HG02571 (cell line): Measurements from ENCODE around the gene RITA1.

Source experiments
- ATAC-seq: cut with Tn5 transposase; IDR thresholded peaks from one replicate; pipeline ENCODE4 v1.9.1; 2021; ENCODE audit warnings: mild to moderate bottlenecking, moderate library complexity; ENCODE audit not compliant: unreplicated experiment

The RITA1 gene

DNA sequence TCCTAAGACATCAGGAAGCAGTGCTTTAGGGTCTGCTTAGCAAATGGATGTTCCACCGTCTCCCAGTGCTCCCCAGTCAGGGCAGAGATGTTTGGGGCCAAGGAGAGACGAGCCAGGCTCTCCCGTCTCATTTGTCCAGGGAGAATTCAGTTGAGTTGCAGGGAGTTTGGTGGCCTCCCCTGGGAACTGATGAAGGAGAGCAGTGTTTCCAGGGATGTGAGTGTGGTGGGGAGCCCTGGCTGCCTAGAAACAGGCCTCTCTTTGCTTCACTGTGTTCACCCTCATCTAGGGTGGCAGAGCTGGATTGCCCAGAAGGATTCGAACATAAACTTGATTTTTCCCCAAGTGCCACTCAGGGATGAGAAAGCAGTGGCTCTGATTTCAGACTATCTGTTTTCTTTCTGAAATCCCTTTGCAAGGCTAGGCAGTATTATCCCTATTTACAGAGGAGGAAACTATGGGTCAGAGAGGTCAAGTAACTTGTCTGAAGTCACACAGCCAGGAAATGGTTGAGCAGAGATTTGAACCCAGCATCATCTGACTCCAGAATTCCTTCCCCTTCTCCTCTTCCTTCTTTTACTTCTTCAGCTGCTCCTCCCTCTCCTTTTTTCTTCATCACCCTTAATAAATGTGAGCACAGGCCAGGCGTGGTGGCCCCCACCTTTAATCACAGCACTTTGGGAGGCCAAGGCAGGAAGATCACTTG lies 42.3 kb downstream of the RITA1 start:
- ATAC-seq: no peak

DNA sequence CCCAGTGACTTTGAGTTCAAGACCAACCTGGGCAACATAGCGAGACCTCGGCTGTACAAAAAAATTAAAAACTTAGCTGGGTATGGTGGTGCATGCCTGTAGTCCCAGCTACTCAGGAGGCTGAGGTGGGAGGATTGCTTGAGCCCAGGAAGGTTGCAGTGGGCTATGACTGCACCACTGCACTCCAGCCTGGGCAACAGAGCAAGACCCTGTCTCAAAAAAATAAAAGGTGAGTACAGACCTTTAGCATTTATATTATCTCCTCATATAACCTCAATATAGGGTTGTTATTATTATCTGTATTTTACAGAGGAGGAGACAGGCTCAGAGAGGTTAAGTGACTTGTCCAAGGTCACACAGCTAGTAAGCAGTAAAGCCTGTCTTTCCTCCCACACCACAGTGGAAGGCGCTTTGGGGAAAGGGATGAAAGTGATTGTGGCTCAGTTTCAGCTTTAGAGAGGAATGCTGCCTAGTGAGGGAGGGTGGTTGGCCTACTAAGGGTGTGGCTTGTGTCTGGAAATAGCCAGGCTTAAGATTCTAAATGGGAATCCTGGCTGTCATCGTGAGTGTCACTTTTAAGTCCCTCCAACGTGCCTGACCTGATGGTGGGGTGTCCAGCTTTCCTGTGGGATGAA lies 43.0 kb downstream of the RITA1 start:
- no peak for ATAC-seq

GRCh38 chr12:113230315-113231234 lies 45.1 kb downstream of the RITA1 start:
- peak; percentile 17 for ATAC-seq

GRCh38 chr12:113231235-113232088 lies 45.9 kb downstream of the RITA1 start:
- ATAC-seq: no peak

GRCh38 chr12:113232089-113232839 lies 46.7 kb downstream of the RITA1 start:
- no peak for ATAC-seq

- ATAC-seq: peak; percentile 43
These were observed 47.5 kb downstream of the RITA1 start for GRCh38 chr12:113232840-113233585.

DNA sequence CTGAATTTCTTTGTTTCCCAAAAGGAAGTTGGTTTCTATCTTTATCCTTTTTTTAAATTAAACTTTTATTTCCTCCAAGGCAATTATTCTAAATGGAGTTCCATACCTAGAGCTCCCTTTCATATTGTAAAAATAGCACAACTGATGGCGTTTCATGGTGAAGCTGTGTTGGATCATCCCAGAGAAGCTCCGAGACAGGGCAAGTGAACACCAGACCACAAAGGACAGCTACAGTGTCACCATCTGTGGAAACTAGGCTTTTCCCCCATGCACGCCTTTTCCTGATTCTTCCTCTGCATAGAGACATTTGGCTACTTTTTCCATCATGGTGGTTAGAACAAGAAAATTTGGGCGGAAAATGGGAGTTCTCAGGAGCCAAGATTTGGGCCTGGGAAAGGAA lies 48.4 kb downstream of the RITA1 start:
- ATAC-seq: no peak

GRCh38 chr12:113234483-113234882 lies 49.0 kb downstream of the RITA1 start:
- ATAC-seq: no peak

- no peak for ATAC-seq
These were observed 50.5 kb downstream of the RITA1 start for GRCh38 chr12:113235976-113236375.

- no peak for ATAC-seq
These were observed 51.2 kb downstream of the RITA1 start for GRCh38 chr12:113236539-113237399.

GRCh38 chr12:113237748-113238147 lies 52.2 kb downstream of the RITA1 start:
- ATAC-seq: no peak

GRCh38 chr12:113238309-113238708 lies 52.8 kb downstream of the RITA1 start:
- ATAC-seq: no peak

DNA sequence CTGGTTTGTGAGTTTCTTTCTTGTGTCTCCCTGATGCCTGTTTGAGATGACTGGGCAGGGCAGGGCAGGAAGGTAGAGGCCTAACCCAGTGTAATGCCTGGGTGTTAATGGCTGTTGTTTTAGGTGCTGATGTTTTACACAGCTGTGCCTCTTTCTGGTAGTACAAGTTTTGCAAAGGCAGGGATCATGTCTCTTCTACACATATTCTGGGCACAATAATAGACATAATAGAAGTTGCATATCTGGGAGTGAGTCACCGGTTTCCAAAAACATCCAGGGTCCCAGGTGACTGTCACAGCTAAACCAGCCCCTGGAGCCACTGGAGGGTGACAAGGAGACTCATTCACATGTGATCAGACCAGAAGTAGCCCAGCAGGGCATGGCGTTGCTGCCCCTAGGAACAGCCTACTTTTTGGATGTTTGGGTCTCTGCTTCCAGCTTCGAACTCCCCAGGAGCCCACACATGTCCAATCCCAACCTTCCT lies 53.8 kb downstream of the RITA1 start:
- ATAC-seq: no peak

- ATAC-seq: no peak
These were observed 54.4 kb downstream of the RITA1 start for GRCh38 chr12:113239811-113240331.

GRCh38 chr12:113240395-113240794 lies 54.9 kb downstream of the RITA1 start:
- ATAC-seq: no peak

DNA sequence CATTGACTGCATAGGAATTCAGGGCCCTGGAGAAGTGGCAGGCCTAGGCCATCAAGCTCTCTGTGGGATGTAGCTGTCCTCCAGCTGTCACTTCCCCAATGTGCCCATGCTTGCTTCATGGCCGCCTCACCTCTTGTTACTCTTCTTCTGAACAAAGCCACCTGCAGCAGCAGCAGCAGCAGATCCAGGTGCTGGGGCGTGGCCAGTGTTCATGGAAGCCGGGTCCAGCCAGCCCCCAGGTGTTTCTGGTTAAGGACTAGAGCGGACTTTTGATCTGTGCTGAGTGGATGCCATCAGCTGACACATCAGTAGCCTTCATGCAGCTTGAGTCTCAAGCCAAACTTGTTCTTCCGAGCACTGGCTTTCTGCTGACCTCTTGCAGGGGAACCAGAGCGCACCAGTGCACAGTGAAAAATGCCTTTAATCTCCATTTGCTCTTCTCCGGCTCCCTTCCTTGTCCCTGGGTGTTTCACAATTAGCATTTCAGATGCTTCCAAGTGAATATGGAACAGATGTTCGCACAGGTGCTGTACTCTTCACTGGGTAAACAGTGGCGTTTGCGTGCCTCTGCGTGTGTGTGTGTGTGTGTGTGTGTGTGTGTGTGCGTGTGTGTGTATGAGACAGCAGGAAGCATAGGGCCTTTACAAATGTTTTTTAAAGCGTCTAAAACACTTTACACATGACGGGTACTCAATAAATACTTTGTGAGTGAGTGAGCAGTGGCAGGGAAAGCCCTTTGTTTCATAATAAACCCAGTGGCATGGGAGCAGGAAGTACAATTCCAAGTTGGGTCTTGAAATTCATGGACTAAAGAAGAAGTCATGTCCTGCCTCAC lies 55.9 kb downstream of the RITA1 start:
- no peak for ATAC-seq
